ENCODE measurements around the gene DPF3. TPM values are rescaled to one million over a fixed set of nuclear protein-coding genes. Genes with fewer than 3 reads are reported as not detected.

Gene DPF3
- total RNA-seq, 1 donor from 2014 or later: 2.9 TPM

- no peak for ATAC-seq
- DNase-seq (ENCODE audit: low spot score): no peak
- intact Hi-C loops (cut with DNase I): no loop called here
Observed at GRCh38 chr14:72606879-72607278, 287.0 kb downstream of the DPF3 start.

- ATAC-seq: no peak
- intact Hi-C loops (cut with DNase I): no loop called here
Observed at GRCh38 chr14:72605921-72606220, 288.0 kb downstream of the DPF3 start.

GRCh38 chr14:72605096-72605920 is 288.6 kb downstream of the DPF3 start:
- no peak for ATAC-seq
- peak; percentile 33 for DNase-seq (ENCODE audit: low spot score)
- intact Hi-C loops (cut with DNase I): no loop called here

More at GRCh38 chr14:72605921-72606220, 288.0 kb downstream of the DPF3 start:
- DNase-seq (ENCODE audit: low spot score): no peak

GRCh38 chr14:72604133-72604532 is 289.8 kb downstream of the DPF3 start:
- ATAC-seq (no peak), DNase-seq (ENCODE audit: low spot score) (no peak)
- intact Hi-C loops (cut with DNase I): no loop called here

GRCh38 chr14:72603639-72604038 is 290.3 kb downstream of the DPF3 start:
- DNase-seq (ENCODE audit: low spot score) (no peak), ATAC-seq (no peak)
- intact Hi-C loops (cut with DNase I): no loop called here

- no peak for DNase-seq (ENCODE audit: low spot score)
- ATAC-seq: peak; percentile 36
- intact Hi-C loops (cut with DNase I): no loop called here
Observed at GRCh38 chr14:72600551-72601330, 293.2 kb downstream of the DPF3 start.

GRCh38 chr14:72599579-72600470 is 294.1 kb downstream of the DPF3 start:
- DNase-seq (ENCODE audit: low spot score): no peak
- intact Hi-C loops (cut with DNase I): no loop called here
- no peak for ATAC-seq

- intact Hi-C loops (cut with DNase I): no loop called here
- ATAC-seq (no peak), DNase-seq (ENCODE audit: low spot score) (no peak)
Observed at GRCh38 chr14:72598306-72598705, 295.6 kb downstream of the DPF3 start.

- no peak for ATAC-seq
- DNase-seq (ENCODE audit: low spot score): no peak
- intact Hi-C loops (cut with DNase I): no loop called here
Observed at GRCh38 chr14:72597252-72598233, 296.4 kb downstream of the DPF3 start.

- DNase-seq (ENCODE audit: low spot score): no peak
- no peak for ATAC-seq
- intact Hi-C loops (cut with DNase I): no loop called here
Observed at GRCh38 chr14:72595152-72595862, 298.6 kb downstream of the DPF3 start.

GRCh38 chr14:72594099-72594901 is 299.6 kb downstream of the DPF3 start:
- intact Hi-C loops (cut with DNase I): no loop called here
- ATAC-seq: no peak
- no peak for DNase-seq (ENCODE audit: low spot score)

- DNase-seq (ENCODE audit: low spot score) (no peak), ATAC-seq (no peak)
- intact Hi-C loops (cut with DNase I): no loop called here
Observed at GRCh38 chr14:72591391-72591790, 302.5 kb downstream of the DPF3 start.

GRCh38 chr14:72590577-72590976 is 303.3 kb downstream of the DPF3 start:
- intact Hi-C loops (cut with DNase I): no loop called here
- DNase-seq (ENCODE audit: low spot score) (no peak), ATAC-seq (no peak)

GRCh38 chr14:72589652-72590051 is 304.2 kb downstream of the DPF3 start:
- intact Hi-C loops (cut with DNase I): no loop called here
- DNase-seq (ENCODE audit: low spot score) (no peak), ATAC-seq (no peak)

GRCh38 chr14:72588521-72588920 is 305.4 kb downstream of the DPF3 start:
- ATAC-seq (no peak), DNase-seq (ENCODE audit: low spot score) (no peak)
- intact Hi-C loops (cut with DNase I): no loop called here

- DNase-seq (ENCODE audit: low spot score) (no peak), ATAC-seq (no peak)
- intact Hi-C loops (cut with DNase I): no loop called here
Observed at GRCh38 chr14:72583316-72584272, 310.3 kb downstream of the DPF3 start.

All from sciatic nerve (tissue), 2 donors.